HG02885 (cell line): Measurements from ENCODE around the gene LRSAM1.

ENCODE experiments used
- ATAC-seq: cut with Tn5 transposase; IDR thresholded peaks from one replicate; pipeline ENCODE4 v1.9.1; 2021; ENCODE audit warnings: mild to moderate bottlenecking; ENCODE audit not compliant: unreplicated experiment, poor library complexity

The LRSAM1 gene

GRCh38 chr9:127543973-127544533 is 92.7 kb downstream of the LRSAM1 start:
- no peak for ATAC-seq

GRCh38 chr9:127545196-127546124 is 94.2 kb downstream of the LRSAM1 start:
- no peak for ATAC-seq

- no peak for ATAC-seq
Measured at GRCh38 chr9:127546125-127546832, 95.0 kb downstream of the LRSAM1 start.

DNA sequence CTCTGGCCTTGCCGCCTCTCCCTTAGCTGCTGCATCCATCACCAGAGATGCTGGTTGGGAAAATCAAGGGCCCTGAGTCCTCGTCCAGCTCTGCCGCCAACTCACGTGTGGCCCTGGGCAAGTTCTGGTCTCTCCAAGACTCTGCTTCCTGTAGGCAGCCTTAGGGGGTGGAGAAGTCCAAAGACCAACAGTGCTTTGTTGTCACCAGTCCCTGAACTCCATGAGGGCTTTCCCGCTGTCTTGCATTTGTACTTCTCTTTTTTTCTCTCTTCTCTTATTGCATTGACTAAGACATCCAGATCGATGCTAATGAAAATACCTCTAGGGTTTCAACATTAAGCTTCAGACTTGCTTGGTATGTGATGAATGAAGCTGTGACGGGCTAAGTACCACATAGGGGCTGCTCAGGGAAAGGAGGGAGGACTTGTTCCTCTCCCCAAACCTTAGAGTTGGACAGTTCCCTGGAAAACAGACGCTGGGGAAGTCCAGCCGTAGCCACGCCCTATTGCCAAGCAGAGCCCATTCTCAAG is 97.1 kb downstream of the LRSAM1 start:
- ATAC-seq = no peak

- ATAC-seq = no peak
Measured at GRCh38 chr9:127549218-127549617, 97.9 kb downstream of the LRSAM1 start.

GRCh38 chr9:127549751-127550150 is 98.4 kb downstream of the LRSAM1 start:
- ATAC-seq = no peak

GRCh38 chr9:127550282-127550681 is 99.0 kb downstream of the LRSAM1 start:
- no peak for ATAC-seq

GRCh38 chr9:127550751-127551150 is 99.4 kb downstream of the LRSAM1 start:
- no peak for ATAC-seq
